ENCODE results near the gene CHRNA4. TPM values are rescaled to one million over a fixed set of nuclear protein-coding genes. Genes with fewer than 3 reads are reported as not detected.

Gene CHRNA4
- total and polyA plus RNA-seq, 9 of the 15 experiments (the other 6 are each of a cell fraction or from before 2014, with no cell fraction given) = not detected

DNA sequence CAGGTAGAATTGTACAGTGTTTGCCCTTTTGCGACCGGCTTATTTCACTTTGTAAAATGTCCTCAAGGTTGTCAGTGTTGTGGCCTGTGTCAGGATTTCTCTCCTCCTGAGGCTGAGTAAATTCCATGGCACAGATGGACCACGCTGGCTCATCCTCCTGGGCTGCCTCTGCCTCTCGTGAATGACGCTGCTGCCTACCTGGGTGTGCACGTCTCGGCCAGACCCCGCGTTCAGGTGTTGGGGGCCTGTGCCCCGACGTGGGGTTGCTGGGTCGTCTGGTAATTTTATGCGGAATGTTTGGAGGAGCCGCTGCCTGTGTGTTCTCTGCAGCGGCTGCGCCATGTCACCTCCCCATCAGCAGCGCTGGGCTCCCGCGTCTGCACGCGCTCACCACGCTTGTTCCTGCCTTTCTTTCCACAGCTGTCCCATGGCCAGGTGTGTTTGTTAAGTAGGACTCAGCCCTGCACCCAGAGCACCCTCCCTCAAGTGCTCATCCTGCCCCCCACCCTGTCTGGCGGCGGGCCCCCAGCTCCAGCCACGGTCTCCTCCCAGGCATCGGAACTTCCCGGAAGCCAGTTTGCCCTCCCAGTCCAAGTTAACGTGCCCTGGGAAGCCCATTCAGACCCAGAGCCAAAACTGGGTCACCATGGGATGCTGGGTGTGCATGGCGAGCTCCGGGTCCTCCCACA, 36.1 kb upstream of the CHRNA4 start (continued):
- TF ChIP-seq, protein P1, sequence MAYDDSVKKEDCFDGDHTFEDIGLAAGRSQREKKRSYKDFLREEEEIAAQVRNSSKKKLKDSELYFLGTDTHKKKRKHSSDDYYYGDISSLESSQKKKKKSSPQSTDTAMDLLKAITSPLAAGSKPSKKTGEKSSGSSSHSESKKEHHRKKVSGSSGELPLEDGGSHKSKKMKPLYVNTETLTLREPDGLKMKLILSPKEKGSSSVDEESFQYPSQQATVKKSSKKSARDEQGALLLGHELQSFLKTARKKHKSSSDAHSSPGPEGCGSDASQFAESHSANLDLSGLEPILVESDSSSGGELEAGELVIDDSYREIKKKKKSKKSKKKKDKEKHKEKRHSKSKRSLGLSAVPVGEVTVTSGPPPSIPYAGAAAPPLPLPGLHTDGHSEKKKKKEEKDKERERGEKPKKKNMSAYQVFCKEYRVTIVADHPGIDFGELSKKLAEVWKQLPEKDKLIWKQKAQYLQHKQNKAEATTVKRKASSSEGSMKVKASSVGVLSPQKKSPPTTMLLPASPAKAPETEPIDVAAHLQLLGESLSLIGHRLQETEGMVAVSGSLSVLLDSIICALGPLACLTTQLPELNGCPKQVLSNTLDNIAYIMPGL (CRISPR knock-in tag; IDR thresholded peaks at IDR 0.05) = no peak
- TF ChIP-seq RAD51 (IDR thresholded peaks at IDR 0.05; ENCODE audit: borderline replicate concordance, low read depth) (no peak), ZNF444 (CRISPR knock-in tag; IDR thresholded peaks at IDR 0.05) (no peak), ZNF584 (CRISPR knock-in tag; IDR thresholded peaks at IDR 0.05; ENCODE audit: low read depth) (no peak), SETDB1 (IDR thresholded peaks at IDR 0.05; ENCODE audit: low read length) (no peak)
- TF ChIP-seq, protein P2, sequence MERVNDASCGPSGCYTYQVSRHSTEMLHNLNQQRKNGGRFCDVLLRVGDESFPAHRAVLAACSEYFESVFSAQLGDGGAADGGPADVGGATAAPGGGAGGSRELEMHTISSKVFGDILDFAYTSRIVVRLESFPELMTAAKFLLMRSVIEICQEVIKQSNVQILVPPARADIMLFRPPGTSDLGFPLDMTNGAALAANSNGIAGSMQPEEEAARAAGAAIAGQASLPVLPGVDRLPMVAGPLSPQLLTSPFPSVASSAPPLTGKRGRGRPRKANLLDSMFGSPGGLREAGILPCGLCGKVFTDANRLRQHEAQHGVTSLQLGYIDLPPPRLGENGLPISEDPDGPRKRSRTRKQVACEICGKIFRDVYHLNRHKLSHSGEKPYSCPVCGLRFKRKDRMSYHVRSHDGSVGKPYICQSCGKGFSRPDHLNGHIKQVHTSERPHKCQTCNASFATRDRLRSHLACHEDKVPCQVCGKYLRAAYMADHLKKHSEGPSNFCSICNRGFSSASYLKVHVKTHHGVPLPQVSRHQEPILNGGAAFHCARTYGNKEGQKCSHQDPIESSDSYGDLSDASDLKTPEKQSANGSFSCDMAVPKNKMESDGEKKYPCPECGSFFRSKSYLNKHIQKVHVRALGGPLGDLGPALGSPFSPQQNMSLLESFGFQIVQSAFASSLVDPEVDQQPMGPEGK (CRISPR knock-in tag; IDR thresholded peaks at IDR 0.05; ENCODE audit: borderline replicate concordance) = no peak
- TF ChIP-seq, protein P3, sequence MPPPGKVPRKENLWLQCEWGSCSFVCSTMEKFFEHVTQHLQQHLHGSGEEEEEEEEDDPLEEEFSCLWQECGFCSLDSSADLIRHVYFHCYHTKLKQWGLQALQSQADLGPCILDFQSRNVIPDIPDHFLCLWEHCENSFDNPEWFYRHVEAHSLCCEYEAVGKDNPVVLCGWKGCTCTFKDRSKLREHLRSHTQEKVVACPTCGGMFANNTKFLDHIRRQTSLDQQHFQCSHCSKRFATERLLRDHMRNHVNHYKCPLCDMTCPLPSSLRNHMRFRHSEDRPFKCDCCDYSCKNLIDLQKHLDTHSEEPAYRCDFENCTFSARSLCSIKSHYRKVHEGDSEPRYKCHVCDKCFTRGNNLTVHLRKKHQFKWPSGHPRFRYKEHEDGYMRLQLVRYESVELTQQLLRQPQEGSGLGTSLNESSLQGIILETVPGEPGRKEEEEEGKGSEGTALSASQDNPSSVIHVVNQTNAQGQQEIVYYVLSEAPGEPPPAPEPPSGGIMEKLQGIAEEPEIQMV (tag; conservative IDR thresholded peaks at IDR 0.05; ENCODE audit: low read depth) = no peak

Measured in K562 (cell line).